Endothelial cell (in vitro differentiated cells): ENCODE measurements around the gene CTSC. TPM values are rescaled to one million over a fixed set of nuclear protein-coding genes. Genes with fewer than 3 reads are reported as not detected.

Source experiments
- DNase-seq: peaks from one replicate; pipeline ENCODE4 v3.0.0; 2021; ENCODE audit warnings: low spot score
- H3K27ac Mint-ChIP-seq: one replicate; pipeline ENCODE4 v1.8.0; 2021; ENCODE audit warnings: mixed read lengths, inconsistent platforms; ENCODE audit not compliant: unreplicated experiment
- H3K27me3 Mint-ChIP-seq: one replicate; pipeline ENCODE4 v1.8.0; 2021; ENCODE audit warnings: mild to moderate bottlenecking, moderate library complexity, mixed read lengths, inconsistent platforms; ENCODE audit not compliant: unreplicated experiment
- H3K36me3 Mint-ChIP-seq: one replicate; pipeline ENCODE4 v1.8.0; 2021; ENCODE audit warnings: mild to moderate bottlenecking, low read depth, mixed read lengths, inconsistent platforms; ENCODE audit not compliant: unreplicated experiment
- H3K4me1 Mint-ChIP-seq: one replicate; pipeline ENCODE4 v1.8.0; 2021; ENCODE audit warnings: mild to moderate bottlenecking, mixed read lengths, inconsistent platforms; ENCODE audit not compliant: unreplicated experiment
- H3K4me3 Mint-ChIP-seq: one replicate; pipeline ENCODE4 v1.8.0; 2021; ENCODE audit warnings: mild to moderate bottlenecking, mixed read lengths, inconsistent platforms; ENCODE audit not compliant: unreplicated experiment
- H3K9me3 Mint-ChIP-seq: one replicate; pipeline ENCODE4 v1.8.0; 2021; ENCODE audit warnings: mixed read lengths, inconsistent platforms; ENCODE audit not compliant: unreplicated experiment
- CTCF ChIP-seq: fragments of 200-600 bp; sonication (generic); IDR thresholded peaks from one replicate; pipeline ENCODE4 v1.5.0; 2021; ENCODE audit warnings: antibody characterized with exemption; ENCODE audit not compliant: unreplicated experiment
- long read RNA-seq: library from polyadenylated mRNA; unstranded; transcript quantifications from one replicate; pipeline ENCODE4 v2.0.0, GENCODE V29; 2020; ENCODE audit not compliant: unreplicated experiment
- total RNA-seq: library from RNA; stranded (reverse); fragmentation: NEBNext Ultra II Directional; extraction: Animal tissue kit (Norgen Biotek cat#: 25700); gene quantifications from one replicate; pipeline ENCODE4 v1.2.1, GENCODE V29; 2021; ENCODE audit not compliant: unreplicated experiment

The CTSC gene
- total RNA-seq: 162 TPM
- long read RNA-seq, full-length matches to known transcripts: 88 of 92 reads
- long read RNA-seq, partial matches to known transcripts: 1 of 92 reads
- long read RNA-seq, other reads (novel, unspliced or antisense): 3 of 92 reads

GRCh38 chr11:88337181-88337986, at the start of gene CTSC:
TSS of gene CTSC (minus strand) at chr11:88337736. CDS start at chr11:88337672, 64 bp downstream.
- peaks cover 13% of the 10 kb centered on the region for H3K36me3 Mint-ChIP-seq
- H3K27ac Mint-ChIP-seq: peak within 1 kb of the TSS; percentile 82
- DNase-seq: peak; percentile 93
- peak within 1 kb of the TSS; percentile 99 for H3K4me3 Mint-ChIP-seq
- H3K27me3 Mint-ChIP-seq: no peaks in the 10 kb centered on the region
- H3K4me1 Mint-ChIP-seq: peaks cover 20% of the 10 kb centered on the region
- no peaks in the 10 kb centered on the region for H3K9me3 Mint-ChIP-seq
- no peak for TF ChIP-seq CTCF

GRCh38 chr11:88384669-88385005, 47.1 kb upstream of the CTSC start:
- H3K36me3 Mint-ChIP-seq: no peaks in the 10 kb centered on the region
- H3K9me3 Mint-ChIP-seq: no peaks in the 10 kb centered on the region
- H3K27me3 Mint-ChIP-seq: no peaks in the 10 kb centered on the region
- TF ChIP-seq CTCF: no peak
- no peak for DNase-seq
- H3K4me3 Mint-ChIP-seq: no peak overlapping the region
- H3K27ac Mint-ChIP-seq: no peak overlapping the region
- H3K4me1 Mint-ChIP-seq: no peaks in the 10 kb centered on the region

GRCh38 chr11:88384004-88384668, 46.6 kb upstream of the CTSC start:
- H3K36me3 Mint-ChIP-seq: no peaks in the 10 kb centered on the region
- H3K9me3 Mint-ChIP-seq: no peaks in the 10 kb centered on the region
- TF ChIP-seq CTCF: no peak
- no peak overlapping the region for H3K4me3 Mint-ChIP-seq
- no peaks in the 10 kb centered on the region for H3K4me1 Mint-ChIP-seq
- no peaks in the 10 kb centered on the region for H3K27me3 Mint-ChIP-seq
- no peak for DNase-seq
- no peak overlapping the region for H3K27ac Mint-ChIP-seq

GRCh38 chr11:88383447-88383846, 45.9 kb upstream of the CTSC start:
- no peak for DNase-seq
- Mint-ChIP-seq H3K36me3 (no peaks in the 10 kb centered on the region), H3K4me1 (no peaks in the 10 kb centered on the region), H3K4me3 (no peak overlapping the region), H3K27ac (no peak overlapping the region), H3K27me3 (no peaks in the 10 kb centered on the region), H3K9me3 (no peaks in the 10 kb centered on the region)
- TF ChIP-seq CTCF: no peak

GRCh38 chr11:88379130-88379529, 41.6 kb upstream of the CTSC start:
- H3K27ac Mint-ChIP-seq: no peak overlapping the region

More at GRCh38 chr11:88379130-88379529, 41.6 kb upstream of the CTSC start:
- peaks cover 5% of the 10 kb centered on the region for H3K4me1 Mint-ChIP-seq
- no peaks in the 10 kb centered on the region for H3K9me3 Mint-ChIP-seq
- H3K36me3 Mint-ChIP-seq: no peaks in the 10 kb centered on the region
- TF ChIP-seq CTCF: no peak
- DNase-seq: no peak
- H3K4me3 Mint-ChIP-seq: no peak overlapping the region
- no peaks in the 10 kb centered on the region for H3K27me3 Mint-ChIP-seq
